ENCODE data around the gene C9orf50. TPM values are rescaled to one million over a fixed set of nuclear protein-coding genes. Genes with fewer than 3 reads are reported as not detected.

Gene C9orf50, protein sequence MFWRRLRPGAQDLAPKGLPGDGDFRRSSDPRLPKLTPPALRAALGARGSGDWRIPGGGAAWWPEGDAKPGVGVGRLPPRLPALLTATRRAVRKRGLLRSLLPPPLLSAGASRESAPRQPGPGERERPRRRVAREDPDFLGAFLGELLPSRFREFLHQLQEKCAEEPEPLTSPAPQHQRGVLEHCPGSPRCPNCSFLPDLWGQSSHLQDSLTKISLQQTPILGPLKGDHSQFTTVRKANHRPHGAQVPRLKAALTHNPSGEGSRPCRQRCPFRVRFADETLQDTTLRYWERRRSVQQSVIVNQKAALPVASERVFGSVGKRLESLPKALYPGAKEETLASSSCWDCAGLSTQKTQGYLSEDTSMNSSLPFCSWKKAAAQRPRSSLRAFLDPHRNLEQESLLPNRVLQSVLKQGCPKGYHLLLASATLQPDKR
- total RNA-seq: not detected in 2 replicates
- polyA plus RNA-seq: 0.05 TPM in 1 of 2 replicates, not detected in the other
- polyA plus RNA-seq (2011; cell fraction: cytosol; rRNA removed): not detected in 2 replicates
- not detected in 2 replicates for polyA plus RNA-seq (2011; cell fraction: nucleus; rRNA removed)
- not detected in 2 replicates for polyA plus RNA-seq (2012)
- polyA minus RNA-seq: not detected in 2 replicates
- polyA minus RNA-seq (2011; cell fraction: cytosol; rRNA and poly(A)+ RNA removed): not detected
- not detected in 2 replicates for polyA minus RNA-seq (2011; cell fraction: nucleus; rRNA and poly(A)+ RNA removed)
- percentile 9 among the genes with signal in this experiment for Bru-seq, nascent RNA
- BruChase-seq, experiment 1, labeled RNA remaining after a 6-hour chase: not detected
- not detected for BruChase-seq, experiment 2, labeled RNA remaining after a 2-hour chase
- long read RNA-seq: 0 reads

DNA sequence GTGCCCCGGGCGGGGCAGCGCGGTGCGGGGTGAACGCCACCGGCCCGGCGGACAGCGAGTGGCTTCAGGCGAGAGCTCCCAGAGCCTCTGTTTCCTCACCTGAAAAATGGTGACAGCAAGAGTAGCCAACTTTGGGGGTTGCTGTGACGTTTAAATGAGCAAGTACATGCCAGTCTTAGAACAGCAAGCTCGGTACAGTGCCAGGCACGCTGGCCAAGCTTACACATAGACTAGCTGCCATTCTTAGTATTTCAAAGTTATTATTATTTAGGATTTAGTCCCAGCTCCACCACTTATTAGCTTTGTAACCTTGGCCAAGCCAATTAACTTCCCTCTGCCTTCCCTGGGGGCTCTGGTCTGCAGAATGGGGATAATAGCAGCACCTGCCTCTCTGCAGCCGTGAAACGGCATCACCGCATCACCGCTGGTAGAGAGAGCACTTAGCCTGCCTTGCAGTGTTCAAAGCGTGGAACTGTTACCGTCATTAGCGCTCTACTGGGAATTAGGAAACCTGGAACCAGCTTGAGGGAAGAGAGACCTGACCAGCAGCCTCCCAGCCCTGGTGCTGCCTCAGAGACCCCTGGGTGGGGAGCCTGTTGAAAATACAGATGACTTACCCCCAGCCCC is at the start of gene C9orf50:
TSS of gene C9orf50 (minus strand) at position 433 of the 627 bp plus-strand sequence. CDS start 527 bp downstream, outside the sequence.
- intact Hi-C loops (cut with micrococcal nuclease) (no loop called here), dilution Hi-C loops (cut with MboI; ENCODE audit: extremely low pct_ligation_motif_present, low sequenced_read_pairs) (no loop called here)
- Histone ChIP-seq H3K4me1 (ENCODE audit: control insufficient read depth, extremely low read depth, insufficient read depth, low read length) (no peaks in the 10 kb centered on the region), H4K20me1 (replicated peaks; ENCODE audit: control insufficient read depth, extremely low read depth, insufficient read depth, low read length) (no peaks in the 10 kb centered on the region), H3K27ac (ENCODE audit: insufficient read depth, low read depth, low read length) (no peak within 1 kb of the TSS), H3K79me2 (ENCODE audit: control insufficient read depth, insufficient read depth, low read length) (no peaks in the 10 kb centered on the region), H3K36me3 (ENCODE audit: control insufficient read depth in 2 of 2, extremely low read depth in 1 of 2, insufficient read depth in 2 of 2, low read length in 2 of 2) (no peaks in the 10 kb centered on the region), H3K27me3 (ENCODE audit: control insufficient read depth in 2 of 2, insufficient read depth in 2 of 2, low read length in 2 of 2) (peaks cover 0 to 6% of the 10 kb centered on the region in 2 experiments), H3K9me3 (replicated peaks; ENCODE audit: control insufficient read depth, insufficient read depth, low read length) (no peaks in the 10 kb centered on the region), H3K9me1 (replicated peaks; ENCODE audit: control insufficient read depth, extremely low read depth, insufficient read depth, low read length) (no peaks in the 10 kb centered on the region), H2AFZ (ENCODE audit: low read depth, low read length) (peak within 1 kb of the TSS; percentile 9), H3K9ac (replicated peaks; ENCODE audit: extremely low read depth, insufficient read depth, low read length) (peak within 1 kb of the TSS; percentile 20), H3K4me2 (ENCODE audit: insufficient read depth, low read length) (peak within 1 kb of the TSS; percentile 51), H3K4me3 (replicated peaks in 1 of 3; ENCODE audit: insufficient read depth in 1 of 3, low read depth in 1 of 3, low read length in 3 of 3) (peak within 1 kb of the TSS in 2 of 3 experiments; percentile 15 to 25)
- BruUV-seq (replicated peaks): no TSS peak
- FAIRE-seq: no peak
- POLR2A ChIA-PET: interaction anchor here (1.2 kb wide), 1 partner anchor 443 kb away, joined by 3 read pairs; the partner anchor contains the start of gene IER5L
- peak; percentile 13 for TF ChIP-seq EZH2 (IDR thresholded peaks at IDR 0.05; ENCODE audit: borderline replicate concordance, low read depth, low read length, severe bottlenecking)
- TF ChIP-seq MYC (IDR thresholded peaks at IDR 0.05; ENCODE audit: low read depth, low read length): no peak
- no peak for TF ChIP-seq GATA2 (IDR thresholded peaks at IDR 0.05; ENCODE audit: insufficient read depth, insufficient read length, low read depth, low read length)
- no peak for DNase-seq (ENCODE audit: low read depth, low spot score)
- CTCF ChIA-PET: interaction anchor here (1.0 to 7.5 kb wide), 8 partner anchors 9 to 490 kb away, joined by 3 to 232 read pairs (median 10); no protein-coding TSS in a partner anchor

DNA sequence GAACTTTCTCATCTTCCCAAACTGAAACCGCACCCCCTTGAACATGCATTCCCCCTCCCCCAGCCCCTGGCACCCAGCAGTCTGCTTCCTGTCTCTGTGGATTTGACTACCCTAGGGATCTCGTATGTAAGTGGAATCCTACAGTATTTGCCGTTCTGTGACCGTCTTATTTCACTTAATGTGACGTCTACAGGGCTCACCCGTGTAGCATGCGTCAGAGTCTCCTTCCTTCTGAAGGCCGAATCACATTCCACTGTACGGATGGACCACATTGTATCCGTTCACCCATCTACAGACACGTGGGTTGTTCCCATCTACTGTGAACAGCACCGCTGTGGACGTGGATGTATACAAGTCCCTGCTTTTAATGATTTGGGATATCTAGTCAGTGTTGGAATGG is 49.0 kb upstream of the C9orf50 start:
- no peak for DNase-seq (ENCODE audit: low read depth, low spot score)
- Histone ChIP-seq H3K9me1 (replicated peaks; ENCODE audit: control insufficient read depth, extremely low read depth, insufficient read depth, low read length) (no peaks in the 10 kb centered on the region), H4K20me1 (replicated peaks; ENCODE audit: control insufficient read depth, extremely low read depth, insufficient read depth, low read length) (no peaks in the 10 kb centered on the region), H3K27me3 (ENCODE audit: control insufficient read depth in 2 of 2, insufficient read depth in 2 of 2, low read length in 2 of 2) (peaks cover 4 to 9% of the 10 kb centered on the region in 2 experiments), H3K4me3 (replicated peaks in 1 of 3; ENCODE audit: insufficient read depth in 1 of 3, low read depth in 1 of 3, low read length in 3 of 3) (no peak overlapping the region), H3K9ac (replicated peaks; ENCODE audit: extremely low read depth, insufficient read depth, low read length) (no peak overlapping the region), H3K9me3 (replicated peaks; ENCODE audit: control insufficient read depth, insufficient read depth, low read length) (no peaks in the 10 kb centered on the region), H3K79me2 (ENCODE audit: control insufficient read depth, insufficient read depth, low read length) (no peaks in the 10 kb centered on the region), H3K4me1 (ENCODE audit: control insufficient read depth, extremely low read depth, insufficient read depth, low read length) (no peaks in the 10 kb centered on the region), H3K36me3 (ENCODE audit: control insufficient read depth in 2 of 2, extremely low read depth in 1 of 2, insufficient read depth in 2 of 2, low read length in 2 of 2) (no peaks in the 10 kb centered on the region), H3K27ac (ENCODE audit: insufficient read depth, low read depth, low read length) (no peak overlapping the region), H3K4me2 (ENCODE audit: insufficient read depth, low read length) (no peak overlapping the region), H2AFZ (ENCODE audit: low read depth, low read length) (no peak overlapping the region)
- CTCF ChIA-PET: no interaction called here
- intact Hi-C loops (cut with micrococcal nuclease) (no loop called here), dilution Hi-C loops (cut with MboI; ENCODE audit: extremely low pct_ligation_motif_present, low sequenced_read_pairs) (no loop called here)
- TF ChIP-seq GATA2 (IDR thresholded peaks at IDR 0.05; ENCODE audit: insufficient read depth, insufficient read length, low read depth, low read length): no peak
- TF ChIP-seq, protein P1, sequence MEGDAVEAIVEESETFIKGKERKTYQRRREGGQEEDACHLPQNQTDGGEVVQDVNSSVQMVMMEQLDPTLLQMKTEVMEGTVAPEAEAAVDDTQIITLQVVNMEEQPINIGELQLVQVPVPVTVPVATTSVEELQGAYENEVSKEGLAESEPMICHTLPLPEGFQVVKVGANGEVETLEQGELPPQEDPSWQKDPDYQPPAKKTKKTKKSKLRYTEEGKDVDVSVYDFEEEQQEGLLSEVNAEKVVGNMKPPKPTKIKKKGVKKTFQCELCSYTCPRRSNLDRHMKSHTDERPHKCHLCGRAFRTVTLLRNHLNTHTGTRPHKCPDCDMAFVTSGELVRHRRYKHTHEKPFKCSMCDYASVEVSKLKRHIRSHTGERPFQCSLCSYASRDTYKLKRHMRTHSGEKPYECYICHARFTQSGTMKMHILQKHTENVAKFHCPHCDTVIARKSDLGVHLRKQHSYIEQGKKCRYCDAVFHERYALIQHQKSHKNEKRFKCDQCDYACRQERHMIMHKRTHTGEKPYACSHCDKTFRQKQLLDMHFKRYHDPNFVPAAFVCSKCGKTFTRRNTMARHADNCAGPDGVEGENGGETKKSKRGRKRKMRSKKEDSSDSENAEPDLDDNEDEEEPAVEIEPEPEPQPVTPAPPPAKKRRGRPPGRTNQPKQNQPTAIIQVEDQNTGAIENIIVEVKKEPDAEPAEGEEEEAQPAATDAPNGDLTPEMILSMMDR (IDR thresholded peaks at IDR 0.05; ENCODE audit: extremely low read depth in 1 of 2, insufficient read depth in 1 of 2, low read depth in 1 of 2, low read length in 2 of 2): no peak
- no peak for TF ChIP-seq FOS (IDR thresholded peaks at IDR 0.05; ENCODE audit: borderline replicate concordance, insufficient read depth, low read length)
- POLR2A ChIA-PET: no interaction called here
- no TSS peak for BruUV-seq (replicated peaks)
- no peak for FAIRE-seq
